Natural killer cell (primary cell): ENCODE results near the gene ITFG1. TPM values are rescaled to one million over a fixed set of nuclear protein-coding genes. Genes with fewer than 3 reads are reported as not detected.
A peak's percentile ranks its signal among the peaks of the same experiment; 100 is the strongest.

Experiments
- ATAC-seq, 3 donors: fragments of 150-1000 bp in 2 of 3; fragments of 200-7000 bp in 1 of 3; cut with Tn5 transposase; 1 replicate in 1 of 3; 2 replicates in 2 of 3; pipeline ENCODE4 v1.10.0; 2021; ENCODE audit warnings: mild to moderate bottlenecking in 2 of 3, moderate library complexity in 2 of 3
- DNase-seq, 2 donors: peaks; one replicate each; pipeline versions ENCODE4 v3.0.0 to v3.0.0-alpha.2; 2013 to 2021; ENCODE audit warnings: mixed read lengths in 1 of 2
- H3K27ac ChIP-seq: one replicate; pipeline ENCODE4 v1.5.1; 2013; ENCODE audit warnings: mild to moderate bottlenecking, low read length
- H3K27me3 ChIP-seq: one replicate; pipeline ENCODE4 v1.6.1; 2013; ENCODE audit warnings: low read length; ENCODE audit not compliant: control insufficient read depth, insufficient read depth
- H3K36me3 ChIP-seq: one replicate; pipeline ENCODE4 v1.6.1; 2013; ENCODE audit warnings: low read length; ENCODE audit not compliant: control insufficient read depth, insufficient read depth
- H3K4me1 ChIP-seq: one replicate; pipeline ENCODE4 v1.6.1; 2013; ENCODE audit warnings: low read length; ENCODE audit not compliant: control insufficient read depth, insufficient read depth
- H3K4me3 ChIP-seq: one replicate; pipeline ENCODE4 v1.5.1; 2013; ENCODE audit warnings: low read length
- H3K9me3 ChIP-seq: one replicate; pipeline ENCODE4 v1.6.1; 2013; ENCODE audit warnings: low read length; ENCODE audit not compliant: control insufficient read depth, insufficient read depth
- H3K27ac Mint-ChIP-seq, 2 donors: one replicate each; pipeline ENCODE4 v1.8.0; 2022; ENCODE audit warnings: mild to moderate bottlenecking in 2 of 2, mixed read lengths in 2 of 2, moderate library complexity in 1 of 2
- H3K27me3 Mint-ChIP-seq, 2 donors: one replicate each; pipeline ENCODE4 v1.8.0; 2022; ENCODE audit warnings: low read depth in 2 of 2, mixed read lengths in 2 of 2
- H3K36me3 Mint-ChIP-seq: one replicate; pipeline ENCODE4 v1.8.0; 2022; ENCODE audit warnings: mixed read lengths
- H3K4me1 Mint-ChIP-seq, 2 donors: one replicate each; pipeline ENCODE4 v1.8.0; 2022; ENCODE audit warnings: mixed read lengths in 2 of 2
- H3K4me3 Mint-ChIP-seq: one replicate; pipeline ENCODE4 v1.8.0; 2022; ENCODE audit warnings: mild to moderate bottlenecking, moderate library complexity, mixed read lengths
- H3K9me3 Mint-ChIP-seq, 2 donors: one replicate each; pipeline ENCODE4 v1.8.0; 2022; ENCODE audit warnings: mixed read lengths in 2 of 2
- WGBS: methylation state at CpG from one replicate; pipeline ENCODE4 v1.1.7; 2013; ENCODE audit warnings: missing lambda C conversion rate; ENCODE audit not compliant: insufficient coverage; 5-methylcytosine and 5-hydroxymethylcytosine counted together
- intact Hi-C: fragments of 100-400 bp; cut with micrococcal nuclease; formaldehyde crosslinking; loops from one replicate; pipeline ENCODE4 v1.14.2; 2022
- total RNA-seq, 4 donors: library from RNA; stranded (reverse); fragments of 120-200 nt in 1 of 4; gene quantifications; one replicate each; pipeline versions ENCODE4 v1.2.3 to v1.2.4, GENCODE V29; 2013 to 2022
- TF ChIP-seq, protein P1 (sequence below): fragments of 200-600 bp; IDR thresholded peaks from one replicate; pipeline ENCODE4 v1.8.0; 2022; ENCODE audit warnings: antibody characterized with exemption

The ITFG1 gene
- total RNA-seq, 3 donors from 2014 or later (not counting 1 experiment from before 2014, with no cell fraction given), result 30.4 to 44.1 (median 38.2) TPM

DNA sequence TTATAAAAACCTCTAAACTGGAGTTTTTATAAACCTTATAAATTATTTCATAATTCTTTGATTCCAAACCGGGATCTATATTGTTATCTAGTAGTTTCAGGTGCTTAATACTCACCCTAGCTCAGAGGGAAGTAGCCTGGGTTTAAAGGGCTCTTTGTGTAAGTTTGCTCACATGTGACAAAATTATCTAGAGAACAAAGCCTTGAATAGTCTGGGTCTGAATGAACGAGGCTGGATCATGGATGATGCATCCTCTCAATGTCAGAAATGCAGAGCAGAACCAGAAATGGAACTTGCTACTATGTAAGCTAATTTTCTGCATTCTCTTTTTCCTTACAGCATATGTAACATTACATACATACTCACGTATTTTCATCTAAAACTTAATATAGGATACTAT is 213.2 kb downstream of the ITFG1 start:
- Mint-ChIP-seq H3K27ac (no peak overlapping the region), H3K36me3 (no peaks in the 10 kb centered on the region), H3K4me3 (no peak overlapping the region), H3K4me1 (peaks cover 0 to 7% of the 10 kb centered on the region in 2 donors), H3K9me3 (no peaks in the 10 kb centered on the region), H3K27me3 (no peaks in the 10 kb centered on the region)
- Histone ChIP-seq H3K4me1 (no peaks in the 10 kb centered on the region), H3K4me3 (no peak overlapping the region), H3K27ac (no peak overlapping the region), H3K36me3 (no peaks in the 10 kb centered on the region), H3K27me3 (no peaks in the 10 kb centered on the region), H3K9me3 (no peaks in the 10 kb centered on the region)
- no peak for ATAC-seq
- intact Hi-C loops, result no loop called here
- TF ChIP-seq, protein P1, sequence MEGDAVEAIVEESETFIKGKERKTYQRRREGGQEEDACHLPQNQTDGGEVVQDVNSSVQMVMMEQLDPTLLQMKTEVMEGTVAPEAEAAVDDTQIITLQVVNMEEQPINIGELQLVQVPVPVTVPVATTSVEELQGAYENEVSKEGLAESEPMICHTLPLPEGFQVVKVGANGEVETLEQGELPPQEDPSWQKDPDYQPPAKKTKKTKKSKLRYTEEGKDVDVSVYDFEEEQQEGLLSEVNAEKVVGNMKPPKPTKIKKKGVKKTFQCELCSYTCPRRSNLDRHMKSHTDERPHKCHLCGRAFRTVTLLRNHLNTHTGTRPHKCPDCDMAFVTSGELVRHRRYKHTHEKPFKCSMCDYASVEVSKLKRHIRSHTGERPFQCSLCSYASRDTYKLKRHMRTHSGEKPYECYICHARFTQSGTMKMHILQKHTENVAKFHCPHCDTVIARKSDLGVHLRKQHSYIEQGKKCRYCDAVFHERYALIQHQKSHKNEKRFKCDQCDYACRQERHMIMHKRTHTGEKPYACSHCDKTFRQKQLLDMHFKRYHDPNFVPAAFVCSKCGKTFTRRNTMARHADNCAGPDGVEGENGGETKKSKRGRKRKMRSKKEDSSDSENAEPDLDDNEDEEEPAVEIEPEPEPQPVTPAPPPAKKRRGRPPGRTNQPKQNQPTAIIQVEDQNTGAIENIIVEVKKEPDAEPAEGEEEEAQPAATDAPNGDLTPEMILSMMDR, result no peak
- DNase-seq, result no peak
- WGBS, result 100% methylated on average over 1 of the region's 3 CpGs

DNA sequence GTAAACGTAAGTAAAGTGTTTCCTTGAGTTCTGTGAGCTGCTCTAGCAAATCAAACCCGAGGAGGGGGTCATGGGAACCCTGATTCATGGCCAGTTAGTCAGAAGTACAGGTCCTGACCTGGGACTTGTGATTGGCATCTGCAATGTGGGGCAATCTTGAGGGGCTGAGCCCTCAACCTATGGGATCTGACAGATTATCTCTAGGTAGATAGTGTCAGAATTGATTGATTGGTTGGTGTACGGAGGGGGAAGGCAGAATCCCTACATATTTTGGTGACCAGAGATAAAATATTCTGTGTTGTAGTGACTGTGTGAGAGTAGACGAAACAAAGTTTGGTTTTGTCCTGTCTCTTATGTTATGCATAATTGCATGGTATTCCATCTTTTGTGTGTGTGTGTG is 216.7 kb downstream of the ITFG1 start:
- peak in 1 of 3 donors; percentile 24 for ATAC-seq
- no peaks in the 10 kb centered on the region for H3K9me3 Mint-ChIP-seq
- no peaks in the 10 kb centered on the region for H3K36me3 Mint-ChIP-seq

DNA sequence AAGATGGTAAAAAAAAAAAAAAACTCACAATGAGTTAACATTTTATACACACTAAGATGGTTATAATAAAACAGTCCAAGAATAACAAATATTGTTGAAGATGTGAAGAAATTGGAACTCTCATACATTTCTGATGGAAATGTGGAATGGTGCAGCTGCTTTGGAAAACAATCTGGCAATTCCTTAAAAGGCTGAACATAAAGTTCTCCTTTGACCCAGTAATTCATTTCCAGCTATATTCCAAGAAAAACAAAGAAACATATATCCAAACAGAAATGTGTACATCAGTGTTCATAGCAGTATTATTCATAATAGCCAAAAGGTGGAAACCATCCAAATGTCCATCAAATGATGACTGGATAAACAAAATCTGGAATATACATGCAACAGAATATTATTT is 219.8 kb downstream of the ITFG1 start:
- Mint-ChIP-seq H3K27me3 (no peaks in the 10 kb centered on the region), H3K4me1 (peaks cover 0 to 7% of the 10 kb centered on the region in 2 donors), H3K9me3 (no peaks in the 10 kb centered on the region), H3K27ac (no peak overlapping the region), H3K36me3 (no peaks in the 10 kb centered on the region), H3K4me3 (no peak overlapping the region)
- TF ChIP-seq, protein P1, result no peak
- Histone ChIP-seq H3K36me3 (peaks cover 7% of the 10 kb centered on the region), H3K27me3 (no peaks in the 10 kb centered on the region), H3K9me3 (no peaks in the 10 kb centered on the region), H3K4me1 (no peaks in the 10 kb centered on the region), H3K4me3 (no peak overlapping the region), H3K27ac (no peak overlapping the region)
- ATAC-seq (no peak), DNase-seq (no peak)
- intact Hi-C loops, result no loop called here

More for the DNA sequence above, 216.7 kb downstream of the ITFG1 start:
- Mint-ChIP-seq H3K27me3 (no peaks in the 10 kb centered on the region), H3K4me1 (peaks cover 0 to 7% of the 10 kb centered on the region in 2 donors), H3K27ac (no peak overlapping the region), H3K4me3 (no peak overlapping the region)
- no peaks in the 10 kb centered on the region for H3K27me3 ChIP-seq
- H3K27ac ChIP-seq, result no peak overlapping the region
- H3K36me3 ChIP-seq, result no peaks in the 10 kb centered on the region
- H3K4me3 ChIP-seq, result no peak overlapping the region
- no peak for DNase-seq
- H3K9me3 ChIP-seq, result no peaks in the 10 kb centered on the region
- 92% methylated on average over 4 of the region's 4 CpGs for WGBS
- intact Hi-C loops, result no loop called here
- TF ChIP-seq, protein P1, result no peak
- no peaks in the 10 kb centered on the region for H3K4me1 ChIP-seq

DNA sequence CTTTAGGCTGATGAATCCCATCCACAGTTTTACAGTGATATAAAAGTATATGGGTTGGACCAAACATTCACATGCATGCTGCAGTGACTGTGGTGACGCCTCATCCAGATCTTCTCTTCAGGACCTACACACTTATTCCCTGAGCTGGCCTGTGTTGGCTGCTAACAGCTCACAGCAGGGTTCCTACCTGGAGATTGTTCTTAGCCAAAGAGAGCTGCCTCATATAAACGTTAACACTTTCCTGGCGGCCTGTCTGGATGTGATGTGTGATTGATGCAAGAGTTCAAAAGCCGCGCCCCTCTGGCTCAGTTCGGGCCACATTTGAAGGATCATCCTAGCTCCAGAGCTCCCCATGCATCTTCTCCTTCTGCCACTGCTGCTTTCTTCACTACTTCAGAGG is 224.1 kb downstream of the ITFG1 start:
- no peak for ATAC-seq
- 98% methylated on average over 6 of the region's 6 CpGs for WGBS

More for the DNA sequence above, 224.1 kb downstream of the ITFG1 start:
- Mint-ChIP-seq H3K9me3 (no peaks in the 10 kb centered on the region), H3K27me3 (no peaks in the 10 kb centered on the region), H3K4me1 (peaks cover 0 to 7% of the 10 kb centered on the region in 2 donors), H3K4me3 (no peak overlapping the region), H3K27ac (no peak overlapping the region), H3K36me3 (no peaks in the 10 kb centered on the region)
- peaks cover 7% of the 10 kb centered on the region for H3K36me3 ChIP-seq
- intact Hi-C loops, result no loop called here
- no peaks in the 10 kb centered on the region for H3K4me1 ChIP-seq
- no peaks in the 10 kb centered on the region for H3K27me3 ChIP-seq
- H3K4me3 ChIP-seq, result no peak overlapping the region
- DNase-seq, result no peak
- TF ChIP-seq, protein P1, result no peak
- H3K9me3 ChIP-seq, result no peaks in the 10 kb centered on the region
- H3K27ac ChIP-seq, result no peak overlapping the region
